Keratinocyte (primary cell): ENCODE results near the gene IL17REL. TPM values are rescaled to one million over a fixed set of nuclear protein-coding genes. Genes with fewer than 3 reads are reported as not detected.

Experiments used
- DNase-seq: peaks from one replicate; pipeline ENCODE4 v3.0.0-alpha.2; 2011; ENCODE audit warnings: low read depth, missing footprints, low spot score
- FAIRE-seq: peaks from 2 replicates; lab custom pipeline; 2011; peaks lifted over from hg19 to GRCh38; lab: Jason Lieb, UNC
- H2AFZ ChIP-seq: 2 replicates; pipeline ENCODE4 v1.6.0; 2012; ENCODE audit warnings: low read length, control low read depth, inconsistent platforms; ENCODE audit not compliant: control insufficient read depth
- H3K27ac ChIP-seq: 2 replicates; pipeline ENCODE4 v1.5.1; 2011; ENCODE audit warnings: low read length; ENCODE audit not compliant: control insufficient read depth, insufficient read depth
- H3K27me3 ChIP-seq: 3 replicates; pipeline ENCODE4 v1.6.0; 2011; ENCODE audit warnings: low read length; ENCODE audit not compliant: control insufficient read depth, insufficient read depth; ENCODE audit errors: extremely low read depth
- H3K36me3 ChIP-seq, 2 experiments: 2 replicates in 1 of 2; 3 replicates in 1 of 2; pipeline ENCODE4 v1.5.1; 2011; ENCODE audit warnings: low read length in 2 of 2, mild to moderate bottlenecking in 1 of 2; ENCODE audit not compliant: control insufficient read depth in 2 of 2, insufficient read depth in 2 of 2; ENCODE audit errors: extremely low read depth in 1 of 2
- H3K4me1 ChIP-seq: 3 replicates; pipeline ENCODE4 v1.5.1; 2011; ENCODE audit warnings: low read length; ENCODE audit not compliant: control insufficient read depth, insufficient read depth; ENCODE audit errors: extremely low read depth
- H3K4me2 ChIP-seq: 3 replicates; pipeline ENCODE4 v1.6.0; 2011; ENCODE audit warnings: low read depth, low read length; ENCODE audit not compliant: control insufficient read depth, insufficient read depth; ENCODE audit errors: extremely low read depth
- H3K4me3 ChIP-seq, 3 experiments: fragments of 200-600 bp in 1 of 3; sonication (generic) in 1 of 3; 2 replicates in 2 of 3; 3 replicates in 1 of 3; pipeline ENCODE4 v1.5.1; 2011 to 2016; ENCODE audit warnings: low read length in 3 of 3, mild to moderate bottlenecking in 3 of 3, control low read depth in 2 of 3, inconsistent platforms in 1 of 3, low read depth in 1 of 3, mixed read lengths in 1 of 3, mixed run types in 1 of 3, moderate library complexity in 1 of 3; ENCODE audit not compliant: control insufficient read depth in 2 of 3, insufficient read depth in 2 of 3; ENCODE audit errors: extremely low read depth in 1 of 3
- H3K79me2 ChIP-seq: 2 replicates; pipeline ENCODE4 v1.6.0; 2012; ENCODE audit warnings: low read length; ENCODE audit not compliant: control insufficient read depth, insufficient read depth
- H3K9ac ChIP-seq: 3 replicates; pipeline ENCODE4 v1.6.0; 2011; ENCODE audit warnings: low read length; ENCODE audit not compliant: control insufficient read depth, insufficient read depth; ENCODE audit errors: extremely low read depth
- H3K9me1 ChIP-seq: 3 replicates; pipeline ENCODE4 v1.6.0; 2011; ENCODE audit warnings: low read length; ENCODE audit not compliant: control insufficient read depth, insufficient read depth; ENCODE audit errors: extremely low read depth
- H3K9me3 ChIP-seq: 2 replicates; pipeline ENCODE4 v1.5.1; 2012; ENCODE audit warnings: low read depth, low read length; ENCODE audit not compliant: control insufficient read depth
- H4K20me1 ChIP-seq: 3 replicates; pipeline ENCODE4 v1.6.0; 2011; ENCODE audit warnings: low read length; ENCODE audit not compliant: control insufficient read depth, insufficient read depth; ENCODE audit errors: extremely low read depth
- CTCF ChIP-seq, 3 experiments: IDR thresholded peaks in 1 of 3; conservative IDR thresholded peaks in 1 of 3; optimal IDR thresholded peaks in 1 of 3; 2 replicates in 2 of 3; 3 replicates in 1 of 3; pipeline versions ENCODE3 to v1.5.1; 2011; ENCODE audit warnings: low read length in 3 of 3, mild to moderate bottlenecking in 3 of 3, moderate library complexity in 2 of 3, control low read depth in 1 of 3, inconsistent platforms in 1 of 3; ENCODE audit not compliant: insufficient read depth in 2 of 3; ENCODE audit errors: extremely low read depth in 1 of 3
- EZH2 ChIP-seq: IDR thresholded peaks from one replicate; pipeline ENCODE4 v1.6.1; 2012; ENCODE audit warnings: inconsistent platforms, mild to moderate bottlenecking, low read length, moderate library complexity
- dilution Hi-C: fragments of 300-500 bp; cut with MboI; formaldehyde crosslinking; loops from one replicate; pipeline ENCODE4 v1.7.0; 2020; ENCODE audit warnings: low sequenced_read_pairs; ENCODE audit not compliant: extremely low pct_ligation_motif_present
- polyA plus RNA-seq, 5 experiments: library from polyadenylated mRNA; depleted of rRNA in 3 of 5; stranded (reverse) in 3 of 5; stranded (forward) in 1 of 5; unstranded in 1 of 5; fragments of >200 nt; gene quantifications; 1 replicate in 1 of 5; 2 replicates in 3 of 5; 3 replicates in 1 of 5; pipeline versions ENCODE4 v1.2.1 to v1.2.3, GENCODE V29; 2011 to 2012; ENCODE audit warnings: missing spikeins in 2 of 5, low read depth in 1 of 5, low replicate concordance in 1 of 5

IL17REL gene
- polyA plus RNA-seq, 1 donor (not counting 4 experiments of a cell fraction or from before 2014, with no cell fraction given): not detected

GRCh38 chr22:49992921-49993648 is 19.5 kb downstream of the IL17REL start:
- dilution Hi-C loops: no loop called here
- no peaks in the 10 kb centered on the region for H3K36me3 ChIP-seq
- no peak for TF ChIP-seq EZH2
- TF ChIP-seq CTCF (optimal IDR thresholded peaks at IDR 0.05 in 1 of 3, IDR thresholded peaks at IDR 0.05 in 1 of 3, conservative IDR thresholded peaks at IDR 0.05 in 1 of 3; ENCODE audit: extremely low read depth in 1 of 3, insufficient read depth in 2 of 3, low read length in 3 of 3): peak; percentile 45 to 89 (median 80)
- no peak overlapping the region for H3K4me3 ChIP-seq
- no peak for FAIRE-seq
- H3K9me3 ChIP-seq: no peaks in the 10 kb centered on the region
- H3K9ac ChIP-seq: no peak overlapping the region
- no peaks in the 10 kb centered on the region for H3K79me2 ChIP-seq
- H3K9me1 ChIP-seq: no peaks in the 10 kb centered on the region
- no peak overlapping the region for H3K4me2 ChIP-seq
- H2AFZ ChIP-seq: no peak overlapping the region
- no peaks in the 10 kb centered on the region for H3K4me1 ChIP-seq
- H4K20me1 ChIP-seq: no peaks in the 10 kb centered on the region
- H3K27ac ChIP-seq: no peak overlapping the region
- no peak for DNase-seq
- H3K27me3 ChIP-seq: peaks cover 8% of the 10 kb centered on the region

- no peaks in the 10 kb centered on the region for H3K9me3 ChIP-seq
- no peak overlapping the region for H3K9ac ChIP-seq
- no peak overlapping the region for H3K27ac ChIP-seq
- no peaks in the 10 kb centered on the region for H3K9me1 ChIP-seq
- no peaks in the 10 kb centered on the region for H3K79me2 ChIP-seq
- no peak overlapping the region for H3K4me2 ChIP-seq
- no peak overlapping the region for H3K4me3 ChIP-seq
- no peaks in the 10 kb centered on the region for H3K36me3 ChIP-seq
- DNase-seq: no peak
- H3K4me1 ChIP-seq: no peaks in the 10 kb centered on the region
- H4K20me1 ChIP-seq: no peaks in the 10 kb centered on the region
- no peak overlapping the region for H2AFZ ChIP-seq
- no peak for FAIRE-seq
- TF ChIP-seq CTCF (optimal IDR thresholded peaks at IDR 0.05 in 1 of 3, IDR thresholded peaks at IDR 0.05 in 1 of 3, conservative IDR thresholded peaks at IDR 0.05 in 1 of 3; ENCODE audit: extremely low read depth in 1 of 3, insufficient read depth in 2 of 3, low read length in 3 of 3) (no peak), EZH2 (no peak)
- dilution Hi-C loops: no loop called here
- peaks cover 8% of the 10 kb centered on the region for H3K27me3 ChIP-seq
Measured at GRCh38 chr22:49991907-49992533, 20.5 kb downstream of the IL17REL start.
